ENCODE data around the gene SCAANT1.

DNA sequence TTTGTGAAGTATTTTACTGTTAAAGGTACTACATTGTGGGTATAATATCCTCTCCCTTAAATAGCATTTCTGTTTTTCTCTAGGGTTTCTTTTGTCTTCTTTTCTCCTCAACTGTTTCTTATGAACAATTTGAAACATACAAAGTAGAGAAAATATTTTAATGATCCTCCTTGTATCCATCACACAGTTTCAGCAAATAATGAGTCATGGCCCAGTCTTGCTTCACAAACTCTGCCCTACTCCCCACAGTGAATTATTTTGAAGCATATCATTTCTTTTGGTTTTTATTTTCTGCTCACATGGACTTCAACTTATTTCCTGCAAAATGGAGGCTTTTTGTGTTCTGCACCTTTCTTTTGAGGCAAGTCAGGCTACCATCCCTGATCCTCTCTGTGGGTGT, 6.1 kb upstream of the SCAANT1 start:
- no peak for TF ChIP-seq POLR2AphosphoS5 (IDR thresholded peaks at IDR 0.05; ENCODE audit: low read depth, low read length)
- no peak for TF ChIP-seq POLR2A (IDR thresholded peaks at IDR 0.05; ENCODE audit: low read depth, low read length)
- TF ChIP-seq TAF1 (IDR thresholded peaks at IDR 0.05; ENCODE audit: low read depth, low read length), result no peak
- no peak for TF ChIP-seq SPI1 (IDR thresholded peaks at IDR 0.05; ENCODE audit: low read depth, low read length)

Measured in GM12891 (cell line).